Panc1 (cell line): Measurements from ENCODE around the gene SUN1.

Source experiments
- POLR2AphosphoS5 ChIP-seq: IDR thresholded peaks from 2 replicates; pipeline ENCODE4 v1.6.1; 2012; ENCODE audit warnings: mild to moderate bottlenecking, low read depth, low read length, moderate library complexity
- TF ChIP-seq, protein P1 (sequence below): fragments of 450-650 bp; IDR thresholded peaks from 2 replicates; pipeline ENCODE4 v1.5.1; 2017; ENCODE audit warnings: mild to moderate bottlenecking

DNA sequence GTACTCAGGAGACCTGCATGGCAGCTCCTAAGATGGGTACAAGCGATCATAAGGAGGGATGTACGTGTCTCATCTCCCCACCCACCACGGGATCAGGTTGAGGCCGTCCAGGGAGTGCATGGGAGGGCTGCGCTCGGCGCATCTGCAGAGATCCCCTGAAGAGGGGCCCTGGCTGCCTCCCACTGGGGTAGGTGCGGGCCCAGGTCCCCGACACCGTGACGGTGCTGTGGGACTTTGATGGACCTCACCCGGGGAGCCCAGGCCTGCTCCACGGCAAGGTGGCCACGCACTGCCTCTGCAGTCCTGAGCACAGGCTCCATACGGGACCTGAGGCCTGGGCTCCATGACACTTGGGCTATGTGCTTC is 56.7 kb downstream of the SUN1 start:
- TF ChIP-seq, protein P1, sequence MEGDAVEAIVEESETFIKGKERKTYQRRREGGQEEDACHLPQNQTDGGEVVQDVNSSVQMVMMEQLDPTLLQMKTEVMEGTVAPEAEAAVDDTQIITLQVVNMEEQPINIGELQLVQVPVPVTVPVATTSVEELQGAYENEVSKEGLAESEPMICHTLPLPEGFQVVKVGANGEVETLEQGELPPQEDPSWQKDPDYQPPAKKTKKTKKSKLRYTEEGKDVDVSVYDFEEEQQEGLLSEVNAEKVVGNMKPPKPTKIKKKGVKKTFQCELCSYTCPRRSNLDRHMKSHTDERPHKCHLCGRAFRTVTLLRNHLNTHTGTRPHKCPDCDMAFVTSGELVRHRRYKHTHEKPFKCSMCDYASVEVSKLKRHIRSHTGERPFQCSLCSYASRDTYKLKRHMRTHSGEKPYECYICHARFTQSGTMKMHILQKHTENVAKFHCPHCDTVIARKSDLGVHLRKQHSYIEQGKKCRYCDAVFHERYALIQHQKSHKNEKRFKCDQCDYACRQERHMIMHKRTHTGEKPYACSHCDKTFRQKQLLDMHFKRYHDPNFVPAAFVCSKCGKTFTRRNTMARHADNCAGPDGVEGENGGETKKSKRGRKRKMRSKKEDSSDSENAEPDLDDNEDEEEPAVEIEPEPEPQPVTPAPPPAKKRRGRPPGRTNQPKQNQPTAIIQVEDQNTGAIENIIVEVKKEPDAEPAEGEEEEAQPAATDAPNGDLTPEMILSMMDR = no peak
- TF ChIP-seq POLR2AphosphoS5 = no peak
